Measurements from ENCODE around the gene PDE11A. TPM values are rescaled to one million over a fixed set of nuclear protein-coding genes. Genes with fewer than 3 reads are reported as not detected.

The PDE11A gene
- total and polyA plus RNA-seq, 4 experiments from 2014 or later, result not detected

GRCh38 chr2:178111743-178112142, 39.2 kb upstream of the PDE11A start:
- Histone ChIP-seq H3K27me3 (ENCODE audit: insufficient read depth, low read length) (no peaks in the 10 kb centered on the region), H3K36me3 (ENCODE audit: insufficient read depth, low read length) (no peaks in the 10 kb centered on the region), H3K4me1 (ENCODE audit: insufficient read depth, low read length) (peaks cover 28% of the 10 kb centered on the region), H3K27ac (ENCODE audit: low read depth, low read length) (peak overlapping the region; percentile 66), H3K4me3 (ENCODE audit: low read length in 2 of 2) (peak overlapping the region; percentile 18 to 92), H3K9me3 (ENCODE audit: control insufficient read depth in 1 of 2, low read length in 2 of 2) (no peaks in the 10 kb centered on the region)
- POLR2A ChIA-PET (ENCODE audit: partially characterized antibody), result interaction anchor here (1.6 to 2.3 kb wide), 2 partner anchors 12 to 339 kb away, joined by 4 to 8 read pairs; partner anchors contain the start of genes PJVK and PRKRA
- Mint-ChIP-seq H3K27ac (peak overlapping the region; percentile 82 to 95 (median 89)), H3K4me1 (peaks cover 28 to 47% (median 39%) of the 10 kb centered on the region in 4 donors), H3K4me3 (peak overlapping the region; percentile 87 to 96 (median 91)), H3K9me3 (no peaks in the 10 kb centered on the region), H3K36me3 (peaks cover 4 to 6% of the 10 kb centered on the region in 2 donors), H3K27me3 (no peaks in the 10 kb centered on the region)
- intact Hi-C loops (cut with micrococcal nuclease), result loop anchor here (1.0 to 5.0 kb wide), 5 partner anchors 169 to 849 kb away; partner anchors contain the start of gene NFE2L2
- DNase-seq, result no peak
- CTCF ChIA-PET (ENCODE audit: partially characterized antibody), result interaction anchor here (0.6 to 4.2 kb wide), 24 partner anchors 9 to 847 kb away, joined by 3 to 34 read pairs (median 5); partner anchors contain the start of gene NFE2L2

- Histone ChIP-seq H3K36me3 (ENCODE audit: insufficient read depth, low read length) (no peaks in the 10 kb centered on the region), H3K4me3 (ENCODE audit: low read length in 2 of 2) (no peak overlapping the region), H3K27ac (ENCODE audit: low read depth, low read length) (no peak overlapping the region), H3K27me3 (ENCODE audit: insufficient read depth, low read length) (no peaks in the 10 kb centered on the region), H3K9me3 (ENCODE audit: control insufficient read depth in 1 of 2, low read length in 2 of 2) (no peaks in the 10 kb centered on the region), H3K4me1 (ENCODE audit: insufficient read depth, low read length) (peaks cover 28% of the 10 kb centered on the region)
- Mint-ChIP-seq H3K36me3 (peaks cover 4 to 6% of the 10 kb centered on the region in 2 donors), H3K27me3 (no peaks in the 10 kb centered on the region), H3K9me3 (no peaks in the 10 kb centered on the region), H3K27ac (no peak overlapping the region), H3K4me3 (no peak overlapping the region), H3K4me1 (peaks cover 25 to 47% (median 35%) of the 10 kb centered on the region in 4 donors)
- intact Hi-C loops (cut with micrococcal nuclease), result loop anchor here (5.0 kb wide), 3 partner anchors 287 to 848 kb away; partner anchors contain the start of gene NFE2L2
- ChIA-PET CTCF (ENCODE audit: partially characterized antibody) (interaction anchor here (0.7 to 3.4 kb wide), 5 partner anchors 9 to 777 kb away, joined by 3 to 29 read pairs (median 4); no protein-coding TSS in a partner anchor), POLR2A (ENCODE audit: partially characterized antibody) (no interaction called here)
- DNase-seq, result no peak
Measured at GRCh38 chr2:178110681-178111080, 38.1 kb upstream of the PDE11A start.

- Histone ChIP-seq H3K9me3 (ENCODE audit: control insufficient read depth in 1 of 2, low read length in 2 of 2) (no peaks in the 10 kb centered on the region), H3K27ac (ENCODE audit: low read depth, low read length) (no peak overlapping the region), H3K4me1 (ENCODE audit: insufficient read depth, low read length) (peaks cover 27% of the 10 kb centered on the region), H3K36me3 (ENCODE audit: insufficient read depth, low read length) (no peaks in the 10 kb centered on the region), H3K27me3 (ENCODE audit: insufficient read depth, low read length) (no peaks in the 10 kb centered on the region), H3K4me3 (ENCODE audit: low read length in 2 of 2) (no peak overlapping the region)
- POLR2A ChIA-PET (ENCODE audit: partially characterized antibody), result no interaction called here
- Mint-ChIP-seq H3K4me1 (peaks cover 21 to 38% (median 29%) of the 10 kb centered on the region in 4 donors), H3K27ac (peak overlapping the region in 1 of 7 donors; percentile 2), H3K9me3 (no peaks in the 10 kb centered on the region), H3K4me3 (peak overlapping the region in 3 of 8 donors; percentile 34 to 70 (median 55)), H3K36me3 (peaks cover 0 to 2% of the 10 kb centered on the region in 2 donors), H3K27me3 (no peaks in the 10 kb centered on the region)
- intact Hi-C loops (cut with micrococcal nuclease), result loop anchor here (5.0 kb wide), 3 partner anchors 287 to 848 kb away; partner anchors contain the start of gene NFE2L2
- peak in 4 of 5 donors; percentile 32 to 44 (median 36) for DNase-seq
- CTCF ChIA-PET (ENCODE audit: partially characterized antibody), result interaction anchor here (0.7 to 2.4 kb wide), 3 partner anchors 14 to 304 kb away, joined by 3 to 9 read pairs (median 5); no protein-coding TSS in a partner anchor
Measured at GRCh38 chr2:178109813-178110212, 37.2 kb upstream of the PDE11A start.

- Mint-ChIP-seq H3K4me1 (peaks cover 11 to 22% (median 14%) of the 10 kb centered on the region in 4 donors), H3K27me3 (no peaks in the 10 kb centered on the region), H3K9me3 (no peaks in the 10 kb centered on the region), H3K36me3 (peaks cover 0 to 2% of the 10 kb centered on the region in 2 donors), H3K4me3 (no peak overlapping the region), H3K27ac (no peak overlapping the region)
- Histone ChIP-seq H3K4me1 (ENCODE audit: insufficient read depth, low read length) (peaks cover 11% of the 10 kb centered on the region), H3K27ac (ENCODE audit: low read depth, low read length) (no peak overlapping the region), H3K27me3 (ENCODE audit: insufficient read depth, low read length) (no peaks in the 10 kb centered on the region), H3K36me3 (ENCODE audit: insufficient read depth, low read length) (no peaks in the 10 kb centered on the region), H3K4me3 (ENCODE audit: low read length in 2 of 2) (no peak overlapping the region), H3K9me3 (ENCODE audit: control insufficient read depth in 1 of 2, low read length in 2 of 2) (no peaks in the 10 kb centered on the region)
- ChIA-PET POLR2A (ENCODE audit: partially characterized antibody) (no interaction called here), CTCF (ENCODE audit: partially characterized antibody) (no interaction called here)
- intact Hi-C loops (cut with micrococcal nuclease), result no loop called here
- peak in 1 of 5 donors; percentile 27 for DNase-seq
Measured at GRCh38 chr2:178108176-178108575, 35.6 kb upstream of the PDE11A start.

- no peak overlapping the region for H3K4me3 Mint-ChIP-seq
- H3K9me3 Mint-ChIP-seq, result no peaks in the 10 kb centered on the region
- no peak for DNase-seq
- Histone ChIP-seq H3K27me3 (ENCODE audit: insufficient read depth, low read length) (no peaks in the 10 kb centered on the region), H3K27ac (ENCODE audit: low read depth, low read length) (no peak overlapping the region), H3K4me3 (ENCODE audit: low read length in 2 of 2) (no peak overlapping the region), H3K4me1 (ENCODE audit: insufficient read depth, low read length) (no peaks in the 10 kb centered on the region), H3K9me3 (ENCODE audit: control insufficient read depth in 1 of 2, low read length in 2 of 2) (no peaks in the 10 kb centered on the region), H3K36me3 (ENCODE audit: insufficient read depth, low read length) (no peaks in the 10 kb centered on the region)
- CTCF ChIA-PET (ENCODE audit: partially characterized antibody), result interaction anchor here (1.0 kb wide), 1 partner anchor 309 kb away, joined by 3 read pairs; no protein-coding TSS in a partner anchor
- no peaks in the 10 kb centered on the region for H3K27me3 Mint-ChIP-seq
- H3K27ac Mint-ChIP-seq, result no peak overlapping the region
- intact Hi-C loops (cut with micrococcal nuclease), result no loop called here
- POLR2A ChIA-PET (ENCODE audit: partially characterized antibody), result no interaction called here
- H3K4me1 Mint-ChIP-seq, result peaks cover 2 to 4% (median 3%) of the 10 kb centered on the region in 4 donors
- no peaks in the 10 kb centered on the region for H3K36me3 Mint-ChIP-seq
Measured at GRCh38 chr2:178106053-178106452, 33.5 kb upstream of the PDE11A start.

GRCh38 chr2:178105566-178105965, 33.0 kb upstream of the PDE11A start:
- no peaks in the 10 kb centered on the region for H3K36me3 ChIP-seq (ENCODE audit: insufficient read depth, low read length)
- POLR2A ChIA-PET (ENCODE audit: partially characterized antibody), result no interaction called here
- H3K9me3 Mint-ChIP-seq, result no peaks in the 10 kb centered on the region
- no peak overlapping the region for H3K4me3 ChIP-seq (ENCODE audit: low read length in 2 of 2)
- no peak for DNase-seq
- H3K27me3 Mint-ChIP-seq, result no peaks in the 10 kb centered on the region
- no peak overlapping the region for H3K4me3 Mint-ChIP-seq
- CTCF ChIA-PET (ENCODE audit: partially characterized antibody), result interaction anchor here (1.0 kb wide), 1 partner anchor 309 kb away, joined by 3 read pairs; no protein-coding TSS in a partner anchor
- peaks cover 2 to 4% (median 3%) of the 10 kb centered on the region in 4 donors for H3K4me1 Mint-ChIP-seq
- no peaks in the 10 kb centered on the region for H3K9me3 ChIP-seq (ENCODE audit: control insufficient read depth in 1 of 2, low read length in 2 of 2)
- no peaks in the 10 kb centered on the region for H3K36me3 Mint-ChIP-seq
- no peaks in the 10 kb centered on the region for H3K27me3 ChIP-seq (ENCODE audit: insufficient read depth, low read length)
- H3K4me1 ChIP-seq (ENCODE audit: insufficient read depth, low read length), result no peaks in the 10 kb centered on the region
- intact Hi-C loops (cut with micrococcal nuclease), result no loop called here
- no peak overlapping the region for H3K27ac Mint-ChIP-seq
- H3K27ac ChIP-seq (ENCODE audit: low read depth, low read length), result no peak overlapping the region

- Histone ChIP-seq H3K27me3 (ENCODE audit: insufficient read depth, low read length) (no peaks in the 10 kb centered on the region), H3K4me1 (ENCODE audit: insufficient read depth, low read length) (no peaks in the 10 kb centered on the region), H3K4me3 (ENCODE audit: low read length in 2 of 2) (no peak overlapping the region), H3K27ac (ENCODE audit: low read depth, low read length) (no peak overlapping the region), H3K36me3 (ENCODE audit: insufficient read depth, low read length) (no peaks in the 10 kb centered on the region), H3K9me3 (ENCODE audit: control insufficient read depth in 1 of 2, low read length in 2 of 2) (no peaks in the 10 kb centered on the region)
- H3K27me3 Mint-ChIP-seq, result peaks cover 0 to 2% of the 10 kb centered on the region in 2 donors
- ChIA-PET POLR2A (ENCODE audit: partially characterized antibody) (no interaction called here), CTCF (ENCODE audit: partially characterized antibody) (interaction anchor here (0.8 to 3.9 kb wide), 2 partner anchors 11 to 15 kb away, joined by 3 to 29 read pairs; partner anchors contain the start of gene RBM45)
- DNase-seq, result no peak
- no peak overlapping the region for H3K27ac Mint-ChIP-seq
- H3K36me3 Mint-ChIP-seq, result no peaks in the 10 kb centered on the region
- H3K4me3 Mint-ChIP-seq, result no peak overlapping the region
- peaks cover 0 to 2% (median 0%) of the 10 kb centered on the region in 8 donors for H3K9me3 Mint-ChIP-seq
- intact Hi-C loops (cut with micrococcal nuclease), result no loop called here
- no peaks in the 10 kb centered on the region for H3K4me1 Mint-ChIP-seq
Measured at GRCh38 chr2:178101321-178102079, 28.9 kb upstream of the PDE11A start.
